SU-DHL-6 (cell line): ENCODE measurements around the gene PPP2R2D.

Experiments
- CTCF ChIP-seq: fragments of 200-600 bp; sonication (generic); IDR thresholded peaks from one replicate; pipeline ENCODE4 v1.5.1; 2017; ENCODE audit warnings: antibody characterized with exemption, mild to moderate bottlenecking, low read length, moderate library complexity; ENCODE audit not compliant: insufficient read depth, poor library complexity, severe bottlenecking
- EZH2phosphoT487 ChIP-seq: fragments of 200-600 bp; sonication (generic), shearing (Covaris generic); conservative IDR thresholded peaks from 2 replicates; pipeline ENCODE4 v1.6.1; 2018; ENCODE audit warnings: mild to moderate bottlenecking, antibody characterized with exemption, low read length, moderate library complexity, mixed read lengths

GRCh38 chr10:131963811-131964210, 63.0 kb downstream of the PPP2R2D start:
- no peak for TF ChIP-seq CTCF
- TF ChIP-seq EZH2phosphoT487, result no peak
